ENCODE measurements around the gene STK32C.

Gene STK32C

DNA sequence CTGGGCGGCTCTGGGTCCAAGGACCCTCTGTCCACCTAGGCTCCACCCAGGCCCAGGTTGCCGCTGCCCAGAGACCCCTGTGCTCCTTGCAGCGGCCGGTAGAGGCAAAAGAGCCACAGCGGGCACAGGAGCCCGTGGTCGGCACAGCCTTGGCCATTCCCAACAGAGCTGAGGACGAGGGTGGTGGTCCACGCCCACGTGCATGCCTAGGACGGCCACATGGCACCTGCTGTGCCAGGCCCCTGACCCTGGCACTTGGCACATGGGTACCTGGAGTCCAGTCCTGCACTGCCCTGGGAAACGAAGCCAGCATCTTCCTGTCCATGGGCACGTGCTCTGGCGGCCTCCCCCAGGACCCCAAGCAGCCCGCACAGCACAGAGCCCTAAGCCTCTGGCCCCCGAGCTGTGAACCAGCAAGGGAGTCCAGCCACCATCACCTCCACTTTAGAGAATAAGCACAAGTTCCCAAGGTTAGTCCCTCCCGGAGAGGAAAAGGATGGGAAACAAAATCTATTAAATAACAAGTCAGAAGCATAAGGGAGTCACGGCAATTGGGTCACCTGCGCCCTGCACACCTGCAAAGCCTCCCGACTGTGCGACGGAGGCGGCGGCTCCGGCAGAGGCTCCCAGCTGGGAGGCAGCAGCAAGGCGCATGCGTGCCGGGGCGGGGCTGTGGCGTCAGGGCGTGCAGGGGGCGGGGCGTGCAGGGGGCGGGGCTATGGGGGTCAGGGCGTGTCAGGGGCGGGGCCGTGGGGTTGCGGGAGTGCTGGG, 59.1 kb downstream of the STK32C start:
- no peak for DNase-seq (ENCODE audit: insufficient read length, low spot score)
- TF ChIP-seq POLR2A (IDR thresholded peaks at IDR 0.05; ENCODE audit: low read depth, low read length) = no peak
- FAIRE-seq = no peak

DNA sequence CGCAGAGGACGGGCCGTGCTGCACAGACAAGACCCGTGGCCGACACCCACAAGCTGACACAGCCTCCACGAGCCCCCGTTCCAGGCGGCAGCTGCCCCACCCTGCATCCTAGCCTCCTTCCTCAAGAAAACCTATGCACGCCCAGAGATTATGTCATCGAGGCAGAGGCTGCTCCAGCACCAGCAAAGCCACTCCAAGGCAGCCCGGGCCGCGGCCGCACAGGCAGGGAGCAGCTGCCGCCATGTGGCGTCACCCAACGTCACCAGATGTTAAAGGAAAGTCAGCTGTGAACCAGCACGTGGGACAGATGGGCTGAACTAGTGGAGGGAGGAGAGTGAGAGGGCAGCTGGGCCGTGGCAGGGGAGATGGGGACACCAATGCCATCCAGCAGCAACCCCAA, 59.8 kb downstream of the STK32C start:
- DNase-seq (ENCODE audit: insufficient read length, low spot score) (no peak), FAIRE-seq (no peak)
- TF ChIP-seq POLR2A (IDR thresholded peaks at IDR 0.05; ENCODE audit: low read depth, low read length) = no peak

DNA sequence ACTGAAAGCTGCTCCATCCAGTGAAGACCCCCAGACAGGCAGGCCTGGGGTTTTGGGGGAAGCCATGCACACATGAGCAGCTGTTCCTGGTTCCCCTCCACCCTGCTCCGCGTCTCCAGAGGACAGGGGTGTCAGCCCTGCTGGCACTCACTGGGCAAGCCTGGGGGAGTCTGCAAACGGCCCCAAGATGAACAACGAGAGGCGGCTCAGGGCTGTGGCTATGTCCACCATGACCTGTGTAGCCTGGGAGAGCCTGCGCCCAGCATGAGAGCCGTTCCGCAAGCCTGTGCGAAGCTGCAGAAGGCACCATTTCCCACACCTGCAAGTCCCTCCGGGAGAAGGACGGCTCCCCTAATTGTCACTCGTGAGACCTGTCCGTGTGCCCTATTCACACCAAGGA, 61.5 kb downstream of the STK32C start:
- FAIRE-seq = no peak
- no peak for TF ChIP-seq POLR2A (IDR thresholded peaks at IDR 0.05; ENCODE audit: low read depth, low read length)
- DNase-seq (ENCODE audit: insufficient read length, low spot score) = no peak

DNA sequence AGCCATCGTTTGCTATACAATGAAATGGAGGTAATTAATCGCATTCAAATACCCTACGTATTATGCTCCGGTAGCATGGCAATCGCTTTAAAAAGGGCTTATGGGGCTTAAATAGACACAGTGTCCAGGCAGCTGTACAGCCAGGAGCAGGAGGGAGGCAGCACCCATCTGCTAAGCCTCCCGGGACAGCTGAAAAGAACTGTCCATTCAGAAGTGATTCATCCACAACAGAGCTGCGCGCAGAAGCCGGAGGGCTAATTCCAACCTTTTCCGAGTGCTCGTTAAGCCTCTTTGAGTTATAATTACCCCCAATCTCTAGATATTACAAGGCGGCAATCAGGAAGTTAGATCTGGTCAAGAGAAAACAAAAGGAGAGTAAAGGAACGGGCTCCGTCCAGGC, 62.7 kb downstream of the STK32C start:
- DNase-seq (ENCODE audit: insufficient read length, low spot score) = no peak
- no peak for FAIRE-seq
- no peak for TF ChIP-seq POLR2A (IDR thresholded peaks at IDR 0.05; ENCODE audit: low read depth, low read length)

DNA sequence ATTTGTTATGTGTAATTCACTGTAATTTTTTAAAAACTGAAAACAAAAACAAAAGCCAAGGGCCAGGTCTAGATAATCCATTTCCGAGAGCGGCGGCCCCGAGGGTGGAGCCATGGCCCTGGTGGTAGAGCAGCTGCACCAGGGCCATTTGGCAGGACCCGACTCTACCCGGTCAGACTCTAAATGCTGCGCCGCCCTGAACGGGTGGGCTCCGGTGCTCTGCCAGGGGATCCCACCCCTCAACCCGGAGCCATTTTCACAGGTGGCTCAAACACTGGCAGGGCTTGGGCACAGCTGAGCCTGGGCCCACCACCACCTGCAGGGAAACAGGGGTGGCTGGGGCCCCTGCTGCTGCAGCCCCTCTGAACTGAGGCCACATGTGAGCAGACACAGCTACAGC, 64.1 kb downstream of the STK32C start:
- FAIRE-seq (no peak), DNase-seq (ENCODE audit: insufficient read length, low spot score) (no peak)
- no peak for TF ChIP-seq POLR2A (IDR thresholded peaks at IDR 0.05; ENCODE audit: low read depth, low read length)

DNA sequence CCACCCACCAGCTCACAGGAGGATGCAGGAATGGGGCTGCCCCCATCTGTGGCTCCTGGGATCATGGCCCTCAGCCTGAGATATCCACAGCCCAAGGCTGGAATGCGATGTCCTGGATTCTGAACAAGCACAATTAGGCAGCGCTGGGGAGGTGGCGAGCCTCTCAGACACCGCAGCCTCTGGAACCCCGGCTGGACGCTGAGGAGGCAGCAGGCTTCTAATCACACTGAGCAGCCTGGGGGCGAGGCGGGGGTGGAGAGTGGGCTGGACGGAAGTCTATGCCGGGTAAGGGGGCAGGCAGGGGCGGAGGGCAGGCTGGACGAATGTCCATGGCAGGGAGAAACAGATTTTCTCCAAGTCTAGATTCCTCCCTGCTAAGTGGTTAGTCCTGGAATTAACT, 64.6 kb downstream of the STK32C start:
- DNase-seq (ENCODE audit: insufficient read length, low spot score) = no peak
- FAIRE-seq = no peak
- TF ChIP-seq POLR2A (IDR thresholded peaks at IDR 0.05; ENCODE audit: low read depth, low read length) = no peak

DNA sequence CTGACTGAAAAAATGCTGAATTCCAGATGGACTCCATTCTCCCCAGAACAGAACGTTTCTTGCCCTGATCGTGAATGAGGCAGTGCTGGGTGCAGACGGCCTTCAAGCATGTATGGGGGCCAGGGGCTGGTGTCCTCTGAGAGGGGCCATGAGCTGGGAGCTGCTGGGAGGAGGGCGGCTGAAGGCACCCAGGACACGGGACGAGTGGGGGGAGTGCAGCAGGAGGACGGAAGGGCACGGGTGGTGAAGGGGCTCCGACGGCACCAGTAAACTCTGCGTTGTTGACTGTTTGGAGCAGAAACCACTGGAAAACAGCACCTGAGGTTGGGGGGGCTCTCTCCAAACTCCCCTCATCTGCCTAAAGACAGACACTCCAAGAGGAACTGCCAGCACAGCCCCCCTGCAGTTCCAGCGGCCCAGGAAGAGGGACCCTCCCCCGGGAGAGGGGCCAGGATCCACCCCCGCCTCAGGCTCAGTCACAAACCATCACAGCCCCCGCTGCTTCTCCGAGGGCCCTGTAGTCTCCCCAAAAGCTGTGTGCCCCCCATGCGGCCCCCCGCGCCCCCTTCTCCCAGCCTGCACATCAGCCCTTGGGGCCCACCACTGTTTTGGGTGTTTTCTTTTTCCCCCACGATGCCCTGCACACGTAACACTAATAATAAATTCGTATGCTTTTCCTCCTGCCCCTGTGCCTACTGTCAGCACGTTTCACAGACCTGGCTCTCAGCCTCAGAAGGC, 65.5 kb downstream of the STK32C start:
- no peak for FAIRE-seq

DNA sequence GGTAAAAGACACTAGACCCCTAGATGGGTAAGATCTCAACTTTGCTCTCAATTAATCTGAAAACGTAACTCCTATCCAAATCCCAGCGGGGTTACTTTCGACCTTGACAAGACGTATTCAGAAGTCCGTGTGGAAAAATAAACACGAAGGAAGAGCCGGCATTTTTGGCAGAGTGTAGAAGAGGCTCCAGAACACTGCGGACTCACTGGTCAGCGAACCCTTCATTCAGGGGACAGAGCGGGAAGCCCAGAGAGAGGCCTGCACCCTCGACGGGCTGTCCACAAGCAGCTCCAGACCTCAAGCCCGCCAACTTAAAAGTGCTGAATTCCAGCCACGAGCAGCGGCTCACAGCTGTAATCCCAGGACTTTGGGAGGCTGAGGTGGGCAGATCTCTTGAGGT, 66.3 kb downstream of the STK32C start:
- TF ChIP-seq POLR2A (IDR thresholded peaks at IDR 0.05; ENCODE audit: low read depth, low read length) = no peak
- FAIRE-seq = no peak
- no peak for DNase-seq (ENCODE audit: insufficient read length, low spot score)

More for the DNA sequence above, 65.5 kb downstream of the STK32C start:
- no peak for TF ChIP-seq POLR2A (IDR thresholded peaks at IDR 0.05; ENCODE audit: low read depth, low read length)
- DNase-seq (ENCODE audit: insufficient read length, low spot score) = no peak

DNA sequence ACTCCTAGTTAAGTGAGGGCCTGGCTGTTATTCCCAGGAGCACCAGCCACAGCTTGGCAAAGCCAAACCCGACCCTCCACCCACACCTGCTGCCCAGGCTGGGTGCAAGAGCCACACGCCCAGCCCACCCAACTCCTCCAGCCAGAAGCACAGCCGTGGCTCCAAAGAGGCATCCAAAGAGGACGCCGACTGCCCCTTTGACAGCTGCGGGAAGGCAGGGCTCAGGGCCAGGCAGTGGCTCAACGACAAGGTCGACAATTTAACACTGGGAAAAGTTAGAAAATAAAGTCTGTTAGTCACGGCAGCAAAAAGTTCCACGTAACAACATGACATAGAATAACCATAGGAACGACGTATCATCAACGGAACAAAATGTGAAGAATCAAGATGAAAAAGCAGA, 66.7 kb downstream of the STK32C start:
- DNase-seq (ENCODE audit: insufficient read length, low spot score) (no peak), FAIRE-seq (no peak)
- TF ChIP-seq POLR2A (IDR thresholded peaks at IDR 0.05; ENCODE audit: low read depth, low read length) = no peak

DNA sequence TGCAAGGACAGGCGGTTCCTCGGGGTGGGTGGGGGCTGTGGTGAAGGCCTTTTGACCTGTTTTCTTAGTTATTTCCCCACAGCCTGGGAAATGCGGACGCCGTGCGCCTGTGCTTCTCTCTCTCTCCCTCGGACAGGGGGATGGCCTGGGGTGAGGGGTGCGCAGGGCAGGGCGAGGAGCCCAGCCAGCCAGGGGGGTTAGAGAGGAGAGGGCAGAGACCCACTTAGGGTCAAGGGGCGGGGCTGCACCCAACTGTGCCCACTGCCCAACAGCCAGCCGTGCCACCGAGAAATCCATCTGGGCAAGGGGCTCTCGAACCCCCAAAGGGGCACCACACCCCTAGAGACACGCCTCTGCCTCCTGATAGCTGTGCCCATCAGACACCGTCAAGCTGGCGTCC, 67.2 kb downstream of the STK32C start:
- DNase-seq (ENCODE audit: insufficient read length, low spot score) = no peak
- no peak for TF ChIP-seq POLR2A (IDR thresholded peaks at IDR 0.05; ENCODE audit: low read depth, low read length)
- no peak for FAIRE-seq

DNA sequence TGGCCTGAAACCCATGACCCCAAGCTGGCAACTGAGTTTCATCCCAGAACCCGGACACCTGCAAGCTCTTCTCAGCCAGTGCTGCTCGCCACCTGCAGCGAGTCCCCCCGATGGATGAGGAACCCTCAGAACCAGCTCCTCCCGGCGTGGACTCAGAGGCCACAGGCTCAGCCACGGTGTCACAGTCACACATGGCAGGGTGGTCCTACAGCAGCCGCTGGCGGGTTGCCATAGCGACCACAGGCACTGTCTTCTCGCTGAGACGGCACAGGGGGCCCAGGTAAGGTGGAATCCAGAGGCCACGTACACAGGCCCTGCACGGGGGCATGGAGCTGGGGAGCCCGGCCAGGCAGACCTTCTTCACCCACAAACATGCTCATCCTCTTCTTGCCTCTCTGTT, 67.6 kb downstream of the STK32C start:
- FAIRE-seq (no peak), DNase-seq (ENCODE audit: insufficient read length, low spot score) (no peak)
- no peak for TF ChIP-seq POLR2A (IDR thresholded peaks at IDR 0.05; ENCODE audit: low read depth, low read length)

DNA sequence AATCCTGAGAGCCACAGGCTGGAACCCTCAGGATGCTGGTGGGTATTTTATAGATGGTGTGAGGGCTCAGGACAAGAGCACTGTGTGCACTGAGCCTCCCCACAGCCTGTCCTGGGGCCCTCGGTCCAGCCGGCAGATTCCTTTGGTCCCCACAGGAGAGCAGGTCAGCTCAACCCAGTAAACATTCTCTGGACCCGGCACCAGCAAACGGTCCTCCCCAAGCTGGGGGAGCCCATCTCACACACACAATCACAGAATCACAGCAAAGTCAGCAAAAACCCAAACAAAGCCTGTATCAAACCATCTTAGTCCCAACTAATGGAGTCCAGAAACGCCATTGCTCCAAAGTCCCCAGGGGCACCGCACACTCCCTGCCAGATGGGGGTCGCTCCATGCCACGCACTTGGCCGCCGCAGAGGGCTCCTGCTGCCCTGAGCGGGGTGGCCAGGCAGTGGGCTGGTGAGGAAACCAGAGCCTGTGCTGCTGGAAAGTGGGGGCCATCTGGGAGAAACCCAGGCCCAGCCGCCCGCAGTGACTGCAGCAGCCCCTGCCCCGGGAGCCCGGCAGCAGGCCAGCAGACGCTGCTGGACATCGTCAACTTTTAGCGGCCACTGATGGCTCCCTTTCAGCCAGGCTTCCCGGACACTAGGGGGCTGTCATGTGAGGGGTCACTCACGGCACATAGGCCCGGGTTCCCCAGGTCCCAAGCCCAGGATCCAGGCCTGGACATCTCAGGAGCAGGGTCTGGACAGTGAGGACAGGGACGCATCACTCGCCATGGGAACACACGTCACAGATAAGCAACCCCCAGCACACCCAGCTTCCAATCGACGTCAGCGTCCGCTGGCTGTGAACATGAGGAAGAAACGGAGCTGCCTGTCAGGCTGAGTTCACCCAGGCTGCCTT, 68.4 kb downstream of the STK32C start:
- no peak for DNase-seq (ENCODE audit: insufficient read length, low spot score)
- FAIRE-seq = no peak
- no peak for TF ChIP-seq POLR2A (IDR thresholded peaks at IDR 0.05; ENCODE audit: low read depth, low read length)

DNA sequence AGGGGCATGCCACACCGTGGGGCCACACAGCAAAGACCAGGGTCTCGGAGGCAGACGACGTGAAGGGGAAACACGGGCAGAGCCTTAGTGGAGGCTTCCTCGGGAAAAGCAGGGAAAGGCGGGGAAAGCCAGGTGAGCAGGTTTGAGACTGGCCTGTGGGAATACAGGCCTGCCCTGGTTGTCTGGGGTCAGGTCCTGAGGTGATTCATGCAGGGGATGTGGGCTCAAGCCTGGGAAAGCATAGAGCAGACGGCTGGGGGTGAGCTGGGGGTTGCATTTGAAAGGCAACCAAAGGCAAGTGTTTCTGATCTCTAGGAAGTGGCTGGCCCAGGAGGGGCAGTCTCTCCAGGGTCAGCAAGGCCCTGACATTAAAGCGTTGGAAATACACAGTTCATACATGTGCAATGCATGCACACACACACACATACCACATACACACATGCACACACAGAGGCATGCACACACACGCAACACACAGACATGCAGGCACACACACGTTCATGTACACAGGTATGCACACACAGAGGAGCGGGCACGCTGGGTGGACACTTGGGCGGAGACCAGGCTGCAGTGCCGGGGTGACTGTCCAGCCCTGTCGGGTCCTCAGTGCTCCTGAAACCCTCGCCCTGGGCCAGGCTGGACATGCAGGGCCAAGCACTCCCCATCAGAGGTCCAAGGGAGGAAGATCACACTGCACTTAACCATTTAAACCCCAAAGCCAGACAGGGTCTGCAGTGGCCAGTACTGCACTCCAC, 69.2 kb downstream of the STK32C start:
- TF ChIP-seq POLR2A (IDR thresholded peaks at IDR 0.05; ENCODE audit: low read depth, low read length) = no peak
- no peak for FAIRE-seq
- no peak for DNase-seq (ENCODE audit: insufficient read length, low spot score)
